ENCODE measurements around the gene MEIOC.

Gene MEIOC

GRCh38 chr17:44648963-44649362 lies 7.3 kb upstream of the MEIOC start:
- DNase-seq (ENCODE audit: low read depth), result no peak
- no peak overlapping the region for H3K4me3 ChIP-seq (ENCODE audit: low read length)
- TF ChIP-seq, protein P1, sequence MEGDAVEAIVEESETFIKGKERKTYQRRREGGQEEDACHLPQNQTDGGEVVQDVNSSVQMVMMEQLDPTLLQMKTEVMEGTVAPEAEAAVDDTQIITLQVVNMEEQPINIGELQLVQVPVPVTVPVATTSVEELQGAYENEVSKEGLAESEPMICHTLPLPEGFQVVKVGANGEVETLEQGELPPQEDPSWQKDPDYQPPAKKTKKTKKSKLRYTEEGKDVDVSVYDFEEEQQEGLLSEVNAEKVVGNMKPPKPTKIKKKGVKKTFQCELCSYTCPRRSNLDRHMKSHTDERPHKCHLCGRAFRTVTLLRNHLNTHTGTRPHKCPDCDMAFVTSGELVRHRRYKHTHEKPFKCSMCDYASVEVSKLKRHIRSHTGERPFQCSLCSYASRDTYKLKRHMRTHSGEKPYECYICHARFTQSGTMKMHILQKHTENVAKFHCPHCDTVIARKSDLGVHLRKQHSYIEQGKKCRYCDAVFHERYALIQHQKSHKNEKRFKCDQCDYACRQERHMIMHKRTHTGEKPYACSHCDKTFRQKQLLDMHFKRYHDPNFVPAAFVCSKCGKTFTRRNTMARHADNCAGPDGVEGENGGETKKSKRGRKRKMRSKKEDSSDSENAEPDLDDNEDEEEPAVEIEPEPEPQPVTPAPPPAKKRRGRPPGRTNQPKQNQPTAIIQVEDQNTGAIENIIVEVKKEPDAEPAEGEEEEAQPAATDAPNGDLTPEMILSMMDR (conservative IDR thresholded peaks at IDR 0.05; ENCODE audit: low read depth, low read length), result no peak

DNA sequence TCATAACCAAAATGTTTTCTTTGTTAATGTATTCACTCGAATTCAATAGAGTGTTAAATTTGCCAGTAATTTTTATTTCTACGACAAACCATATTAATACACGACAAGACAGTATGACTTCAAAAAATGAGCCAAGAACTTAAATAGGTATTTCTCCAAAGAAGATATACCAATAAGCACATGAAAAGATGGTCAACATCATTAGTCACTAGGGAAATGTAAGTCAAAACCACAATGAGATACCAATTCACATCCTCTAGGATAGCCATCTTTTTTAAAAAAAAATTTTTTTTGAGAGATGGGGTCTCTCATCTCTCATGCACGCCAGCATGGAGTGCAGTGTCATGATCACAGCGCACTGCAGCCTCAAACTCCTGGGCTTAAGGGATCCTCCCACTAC lies 5.0 kb upstream of the MEIOC start:
- TF ChIP-seq, protein P1 (conservative IDR thresholded peaks at IDR 0.05; ENCODE audit: low read depth, low read length), result no peak

GRCh38 chr17:44652727-44653126 lies 3.5 kb upstream of the MEIOC start:
- no peak for DNase-seq (ENCODE audit: low read depth)
- TF ChIP-seq, protein P1 (conservative IDR thresholded peaks at IDR 0.05; ENCODE audit: low read depth, low read length), result no peak
- no peak overlapping the region for H3K4me3 ChIP-seq (ENCODE audit: low read length)

More for the DNA sequence above, 5.0 kb upstream of the MEIOC start:
- no peak for DNase-seq (ENCODE audit: low read depth)
- no peak overlapping the region for H3K4me3 ChIP-seq (ENCODE audit: low read length)

- H3K4me3 ChIP-seq (ENCODE audit: low read length), result no peak overlapping the region
- TF ChIP-seq, protein P1 (conservative IDR thresholded peaks at IDR 0.05; ENCODE audit: low read depth, low read length), result no peak
- DNase-seq (ENCODE audit: low read depth), result no peak
Observed at GRCh38 chr17:44653384-44653783, 2.9 kb upstream of the MEIOC start.

- TF ChIP-seq, protein P1 (conservative IDR thresholded peaks at IDR 0.05; ENCODE audit: low read depth, low read length), result no peak
- DNase-seq (ENCODE audit: low read depth), result no peak
- H3K4me3 ChIP-seq (ENCODE audit: low read length), result no peak overlapping the region
Observed at GRCh38 chr17:44653954-44654353, 2.3 kb upstream of the MEIOC start.

DNA sequence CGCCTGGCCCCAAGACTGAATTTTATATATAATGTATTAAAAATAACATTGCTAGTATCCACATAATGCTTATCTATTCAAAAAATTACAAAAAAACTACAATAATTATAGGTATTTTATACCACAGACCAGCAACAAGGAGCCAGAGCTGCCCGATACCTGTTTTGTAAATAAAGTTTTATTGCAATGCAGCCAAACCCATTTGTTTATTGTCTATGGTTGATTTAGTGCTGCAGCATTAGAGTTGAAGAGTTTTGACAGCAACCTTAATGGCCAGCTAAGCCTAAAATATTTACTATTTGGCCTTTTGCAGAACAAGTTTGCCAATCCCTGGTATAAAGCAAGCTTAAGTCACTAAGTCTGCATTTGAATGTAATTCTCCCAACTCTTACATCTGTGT lies 5.6 kb downstream of the MEIOC start:
- TF ChIP-seq, protein P1 (conservative IDR thresholded peaks at IDR 0.05; ENCODE audit: low read depth, low read length), result no peak
- no peak for DNase-seq (ENCODE audit: low read depth)
- no peak overlapping the region for H3K4me3 ChIP-seq (ENCODE audit: low read length)

GRCh38 chr17:44663095-44663494 lies 6.8 kb downstream of the MEIOC start:
- H3K4me3 ChIP-seq (ENCODE audit: low read length), result no peak overlapping the region
- TF ChIP-seq, protein P1 (conservative IDR thresholded peaks at IDR 0.05; ENCODE audit: low read depth, low read length), result no peak
- DNase-seq (ENCODE audit: low read depth), result no peak
